Upper lobe of left lung (tissue), 4 donors: Measurements from ENCODE around the gene FNIP1.

Experiments used
- CTCF ChIP-seq, 6 experiments: fragments of 450-650 bp in 4 of 6; fragments of 200-600 bp in 2 of 6; sonication (generic) in 2 of 6; IDR thresholded peaks; one replicate each; pipeline ENCODE4 v1.5.1; 2016 to 2019; ENCODE audit warnings: antibody characterized with exemption in 6 of 6
- EP300 ChIP-seq, 4 donors: sonication (generic); formaldehyde crosslinking; IDR thresholded peaks; one replicate each; pipeline ENCODE4 v1.5.1; 2017; ENCODE audit warnings: antibody characterized with exemption in 4 of 4, control low read depth in 2 of 4
- POLR2A ChIP-seq, 4 donors: fragments of 450-650 bp; IDR thresholded peaks; one replicate each; pipeline ENCODE4 v1.5.1; 2016 to 2017; ENCODE audit warnings: antibody characterized with exemption in 4 of 4, mild to moderate bottlenecking in 2 of 4

- TF ChIP-seq POLR2A (IDR thresholded peaks at IDR 0.05), result no peak
- no peak for TF ChIP-seq CTCF (IDR thresholded peaks at IDR 0.05)
- TF ChIP-seq EP300 (IDR thresholded peaks at IDR 0.05), result no peak
Measured at GRCh38 chr5:131628990-131629389, 167.8 kb downstream of the FNIP1 start.
